Naive thymus-derived CD8-positive, alpha-beta T cell (primary cell): ENCODE data around the gene TOP3A. TPM values are rescaled to one million over a fixed set of nuclear protein-coding genes. Genes with fewer than 3 reads are reported as not detected.
"Not testable (repeated sequence)": the region's sequence is repeated elsewhere in the genome, so short reads cannot be mapped to it uniquely, and the experiment has no call there.

Experiments used
- ATAC-seq, 2 donors: fragments of 150-1000 bp; cut with Tn5 transposase in 1 of 2; sonication (Bioruptor Pico), chemical (Tn5 transposase) in 1 of 2; 1 replicate in 1 of 2; 2 replicates in 1 of 2; pipeline ENCODE4 v1.10.0; 2021; ENCODE audit warnings: mild to moderate bottlenecking in 2 of 2, moderate library complexity in 2 of 2
- POLR2A ChIA-PET: fragments of 350-600 bp; sonication (Branson Sonifier 250); formaldehyde crosslinking; loops from one replicate; lab custom pipeline; 2021; ENCODE audit warnings: antibody characterized with exemption; lab: Charles Lee
- DNase-seq, 10 donors: peaks; one replicate each; pipeline versions ENCODE4 v3.0.0 to v3.0.0-alpha.2; 2020 to 2022
- H3K27ac Mint-ChIP-seq, 10 donors: one replicate each; pipeline ENCODE4 v1.8.0; 2020 to 2022; ENCODE audit warnings: mild to moderate bottlenecking in 10 of 10, mixed read lengths in 10 of 10, moderate library complexity in 4 of 10, inconsistent platforms in 1 of 10
- H3K27me3 Mint-ChIP-seq, 5 donors: one replicate each; pipeline ENCODE4 v1.8.0; 2021 to 2022; ENCODE audit warnings: mixed read lengths in 5 of 5
- H3K36me3 Mint-ChIP-seq, 3 donors: one replicate each; pipeline ENCODE4 v1.8.0; 2020 to 2022; ENCODE audit warnings: mixed read lengths in 3 of 3, mild to moderate bottlenecking in 2 of 3, inconsistent platforms in 1 of 3
- H3K4me1 Mint-ChIP-seq, 4 donors: one replicate each; pipeline ENCODE4 v1.8.0; 2021 to 2022; ENCODE audit warnings: mixed read lengths in 4 of 4
- H3K4me3 Mint-ChIP-seq, 10 donors: one replicate each; pipeline ENCODE4 v1.8.0; 2020 to 2022; ENCODE audit warnings: mild to moderate bottlenecking in 10 of 10, mixed read lengths in 10 of 10, moderate library complexity in 6 of 10, inconsistent platforms in 1 of 10
- H3K9me3 Mint-ChIP-seq, 9 donors: one replicate each; pipeline ENCODE4 v1.8.0; 2020 to 2022; ENCODE audit warnings: mixed read lengths in 9 of 9, mild to moderate bottlenecking in 3 of 9, inconsistent platforms in 1 of 9, moderate library complexity in 1 of 9
- polyA plus RNA-seq, 3 donors: library from polyadenylated mRNA; unstranded; fragments of 300-500 nt; fragmentation: Illumina TruSeq; gene quantifications; one replicate each; pipeline ENCODE4 v1.2.3, GENCODE V29; 2021
- total RNA-seq, 8 experiments: library from RNA in 2 of 8; stranded (reverse) in 2 of 8; gene quantifications; one replicate each; pipeline ENCODE4 v1.2.3 and lab custom pipeline; 2021 to 2026

The TOP3A gene
- total and polyA plus RNA-seq, 5 experiments from 2014 or later: 9.0 to 49.7 (median 24.9) TPM

GRCh38 chr17:18338158-18338557, 23.4 kb upstream of the TOP3A start:
- ATAC-seq, H3K4me3 Mint-ChIP-seq, H3K27me3 Mint-ChIP-seq, H3K27ac Mint-ChIP-seq, POLR2A ChIA-PET, DNase-seq, H3K4me1 Mint-ChIP-seq, H3K9me3 Mint-ChIP-seq: not testable (repeated sequence)
- peaks cover 0 to 70% (median 26%) of the 10 kb centered on the region in 3 donors for H3K36me3 Mint-ChIP-seq

- Mint-ChIP-seq H3K27me3 (no peaks in the 10 kb centered on the region), H3K4me3 (peak overlapping the region in 1 of 10 donors; percentile 55), H3K9me3 (no peaks in the 10 kb centered on the region), H3K36me3 (peaks cover 0 to 67% (median 13%) of the 10 kb centered on the region in 3 donors), H3K4me1 (peaks cover 8 to 24% (median 14%) of the 10 kb centered on the region in 4 donors), H3K27ac (peak overlapping the region in 5 of 10 donors; percentile 2 to 92 (median 65))
- DNase-seq (no peak), ATAC-seq (peak in 1 of 2 donors; percentile 23)
- POLR2A ChIA-PET: no interaction called here
Measured at GRCh38 chr17:18332909-18333489, 18.2 kb upstream of the TOP3A start.

GRCh38 chr17:18331879-18332278, 17.1 kb upstream of the TOP3A start:
- Mint-ChIP-seq H3K27ac (peak overlapping the region; percentile 48 to 95 (median 91)), H3K27me3 (no peaks in the 10 kb centered on the region), H3K4me1 (peaks cover 8 to 24% (median 14%) of the 10 kb centered on the region in 4 donors), H3K36me3 (peaks cover 0 to 71% (median 10%) of the 10 kb centered on the region in 3 donors), H3K9me3 (no peaks in the 10 kb centered on the region), H3K4me3 (peak overlapping the region; percentile 20 to 84 (median 76))
- DNase-seq (peak in 4 of 10 donors; percentile 4 to 23 (median 18)), ATAC-seq (peak; percentile 69 to 82)
- POLR2A ChIA-PET: no interaction called here

GRCh38 chr17:18328643-18329204, 13.9 kb upstream of the TOP3A start:
- ATAC-seq (no peak), DNase-seq (no peak)
- Mint-ChIP-seq H3K4me1 (peaks cover 14 to 45% (median 21%) of the 10 kb centered on the region in 4 donors), H3K36me3 (peaks cover 0 to 72% (median 11%) of the 10 kb centered on the region in 3 donors), H3K4me3 (no peak overlapping the region), H3K27me3 (no peaks in the 10 kb centered on the region), H3K9me3 (no peaks in the 10 kb centered on the region), H3K27ac (peak overlapping the region in 2 of 10 donors; percentile 48 to 63)
- POLR2A ChIA-PET: interaction anchor here (1.4 kb wide), 1 partner anchor 14 kb away, joined by 4 read pairs; the partner anchor contains the start of genes SMCR8 and TOP3A

GRCh38 chr17:18327556-18327955, 12.8 kb upstream of the TOP3A start:
- peaks cover 12 to 46% (median 21%) of the 10 kb centered on the region in 4 donors for H3K4me1 Mint-ChIP-seq
- DNase-seq: no peak
- H3K4me3 Mint-ChIP-seq: no peak overlapping the region
- H3K27me3 Mint-ChIP-seq: no peaks in the 10 kb centered on the region
- POLR2A ChIA-PET: interaction anchor here (1.4 kb wide), 1 partner anchor 12 kb away, joined by 4 read pairs; the partner anchor contains the start of genes SMCR8 and TOP3A
- H3K36me3 Mint-ChIP-seq: peaks cover 0 to 82% (median 11%) of the 10 kb centered on the region in 3 donors
- ATAC-seq: no peak
- H3K9me3 Mint-ChIP-seq: no peaks in the 10 kb centered on the region
- peak overlapping the region in 1 of 10 donors; percentile 43 for H3K27ac Mint-ChIP-seq

- Mint-ChIP-seq H3K4me3 (no peak overlapping the region), H3K27ac (peak overlapping the region in 1 of 10 donors; percentile 27), H3K36me3 (peaks cover 0 to 83% (median 11%) of the 10 kb centered on the region in 3 donors), H3K9me3 (no peaks in the 10 kb centered on the region), H3K4me1 (peaks cover 7 to 44% (median 20%) of the 10 kb centered on the region in 4 donors), H3K27me3 (no peaks in the 10 kb centered on the region)
- ATAC-seq (no peak), DNase-seq (no peak)
- POLR2A ChIA-PET: no interaction called here
Measured at GRCh38 chr17:18327093-18327492, 12.3 kb upstream of the TOP3A start.

GRCh38 chr17:18326572-18326971, 11.8 kb upstream of the TOP3A start:
- POLR2A ChIA-PET: no interaction called here
- DNase-seq: no peak
- no peaks in the 10 kb centered on the region for H3K27me3 Mint-ChIP-seq
- peaks cover 2 to 42% (median 18%) of the 10 kb centered on the region in 4 donors for H3K4me1 Mint-ChIP-seq
- H3K27ac Mint-ChIP-seq: peak overlapping the region in 3 of 10 donors; percentile 27 to 76 (median 41)
- no peaks in the 10 kb centered on the region for H3K9me3 Mint-ChIP-seq
- H3K4me3 Mint-ChIP-seq: no peak overlapping the region
- ATAC-seq: no peak
- H3K36me3 Mint-ChIP-seq: peaks cover 0 to 82% (median 11%) of the 10 kb centered on the region in 3 donors

- no peak overlapping the region for H3K4me3 Mint-ChIP-seq
Measured at GRCh38 chr17:18326039-18326438, 11.2 kb upstream of the TOP3A start.

GRCh38 chr17:18324140-18325050, 9.6 kb upstream of the TOP3A start:
- Mint-ChIP-seq H3K4me1 (peaks cover 17 to 56% (median 34%) of the 10 kb centered on the region in 4 donors), H3K27me3 (no peaks in the 10 kb centered on the region), H3K36me3 (peaks cover 0 to 81% (median 9%) of the 10 kb centered on the region in 3 donors), H3K27ac (peak overlapping the region in 3 of 10 donors; percentile 10 to 75 (median 24)), H3K4me3 (no peak overlapping the region), H3K9me3 (no peaks in the 10 kb centered on the region)
- DNase-seq (no peak), ATAC-seq (no peak)
- POLR2A ChIA-PET: interaction anchor here (1.3 kb wide), 1 partner anchor 8 kb away, joined by 5 read pairs; no protein-coding TSS in a partner anchor

More at GRCh38 chr17:18326039-18326438, 11.2 kb upstream of the TOP3A start:
- peak overlapping the region in 2 of 10 donors; percentile 27 to 82 for H3K27ac Mint-ChIP-seq
- POLR2A ChIA-PET: interaction anchor here (1.3 kb wide), 1 partner anchor 10 kb away, joined by 5 read pairs; no protein-coding TSS in a partner anchor
- H3K36me3 Mint-ChIP-seq: peaks cover 0 to 81% (median 10%) of the 10 kb centered on the region in 3 donors
- H3K4me1 Mint-ChIP-seq: peaks cover under 1 to 42% (median 18%) of the 10 kb centered on the region in 4 donors
- no peaks in the 10 kb centered on the region for H3K27me3 Mint-ChIP-seq
- ATAC-seq: no peak
- DNase-seq: no peak
- H3K9me3 Mint-ChIP-seq: no peaks in the 10 kb centered on the region

GRCh38 chr17:18323507-18324139, 8.8 kb upstream of the TOP3A start:
- no peak for DNase-seq
- Mint-ChIP-seq H3K27me3 (no peaks in the 10 kb centered on the region), H3K36me3 (peaks cover 0 to 81% (median 10%) of the 10 kb centered on the region in 3 donors), H3K4me3 (no peak overlapping the region), H3K4me1 (peaks cover 25 to 63% (median 39%) of the 10 kb centered on the region in 4 donors), H3K9me3 (no peaks in the 10 kb centered on the region), H3K27ac (no peak overlapping the region)
- POLR2A ChIA-PET: no interaction called here
- ATAC-seq: no peak

- Mint-ChIP-seq H3K36me3 (peaks cover 0 to 78% (median 12%) of the 10 kb centered on the region in 3 donors), H3K27ac (peak overlapping the region in 1 of 10 donors; percentile 11), H3K27me3 (no peaks in the 10 kb centered on the region), H3K4me1 (peaks cover 31 to 68% (median 43%) of the 10 kb centered on the region in 4 donors), H3K9me3 (no peaks in the 10 kb centered on the region), H3K4me3 (no peak overlapping the region)
- ATAC-seq (no peak), DNase-seq (no peak)
- POLR2A ChIA-PET: no interaction called here
Measured at GRCh38 chr17:18323007-18323406, 8.2 kb upstream of the TOP3A start.

GRCh38 chr17:18322522-18322921, 7.7 kb upstream of the TOP3A start:
- Mint-ChIP-seq H3K4me1 (peaks cover 34 to 73% (median 47%) of the 10 kb centered on the region in 4 donors), H3K27ac (peak overlapping the region in 2 of 10 donors; percentile 34 to 41), H3K36me3 (peaks cover 0 to 77% (median 15%) of the 10 kb centered on the region in 3 donors), H3K27me3 (no peaks in the 10 kb centered on the region), H3K4me3 (peak overlapping the region in 1 of 10 donors; percentile 41), H3K9me3 (no peaks in the 10 kb centered on the region)
- POLR2A ChIA-PET: no interaction called here
- DNase-seq (no peak), ATAC-seq (no peak)
